Fibroblast of villous mesenchyme (primary cell): ENCODE results near the gene BMPR1A. TPM values are rescaled to one million over a fixed set of nuclear protein-coding genes. Genes with fewer than 3 reads are reported as not detected.

Experiments
- DNase-seq: peaks from one replicate; pipeline ENCODE4 v3.0.0-alpha.2; 2010; ENCODE audit warnings: low read depth
- H3K4me3 ChIP-seq: 2 replicates; pipeline ENCODE4 v1.5.1; 2011; ENCODE audit warnings: low read depth, mild to moderate bottlenecking, low read length
- total RNA-seq: library from RNA; depleted of rRNA; stranded (reverse); fragments of >200 nt; gene quantifications from 2 replicates; pipeline ENCODE4 v1.2.3, GENCODE V29; 2012
- TF ChIP-seq, protein P1 (sequence below): IDR thresholded peaks from 2 replicates; pipeline ENCODE4 v1.5.1; 2012; ENCODE audit warnings: low read depth, mild to moderate bottlenecking, low read length; ENCODE audit not compliant: insufficient read depth

Gene BMPR1A
- total RNA-seq, 1 donor: 70.8 TPM

DNA sequence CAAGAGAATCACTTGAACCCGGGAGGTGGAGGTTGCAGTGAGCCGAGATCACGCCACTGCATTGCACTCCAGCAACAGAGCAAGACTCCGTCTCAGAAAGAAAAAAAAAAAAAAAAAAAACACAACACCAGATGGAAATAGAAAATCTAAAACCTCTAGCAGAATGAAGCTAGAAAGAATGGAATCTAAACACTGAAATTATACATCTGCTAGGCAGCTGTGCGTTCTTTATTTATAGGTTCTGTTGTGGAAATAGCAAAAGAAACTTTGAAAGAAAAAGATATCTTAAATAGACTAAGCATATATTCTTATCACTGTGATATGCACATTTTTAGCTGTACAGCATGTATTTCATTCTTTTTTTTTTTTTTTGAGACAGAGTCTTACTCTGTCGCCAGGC lies 17.1 kb downstream of the BMPR1A start:
- TF ChIP-seq, protein P1, sequence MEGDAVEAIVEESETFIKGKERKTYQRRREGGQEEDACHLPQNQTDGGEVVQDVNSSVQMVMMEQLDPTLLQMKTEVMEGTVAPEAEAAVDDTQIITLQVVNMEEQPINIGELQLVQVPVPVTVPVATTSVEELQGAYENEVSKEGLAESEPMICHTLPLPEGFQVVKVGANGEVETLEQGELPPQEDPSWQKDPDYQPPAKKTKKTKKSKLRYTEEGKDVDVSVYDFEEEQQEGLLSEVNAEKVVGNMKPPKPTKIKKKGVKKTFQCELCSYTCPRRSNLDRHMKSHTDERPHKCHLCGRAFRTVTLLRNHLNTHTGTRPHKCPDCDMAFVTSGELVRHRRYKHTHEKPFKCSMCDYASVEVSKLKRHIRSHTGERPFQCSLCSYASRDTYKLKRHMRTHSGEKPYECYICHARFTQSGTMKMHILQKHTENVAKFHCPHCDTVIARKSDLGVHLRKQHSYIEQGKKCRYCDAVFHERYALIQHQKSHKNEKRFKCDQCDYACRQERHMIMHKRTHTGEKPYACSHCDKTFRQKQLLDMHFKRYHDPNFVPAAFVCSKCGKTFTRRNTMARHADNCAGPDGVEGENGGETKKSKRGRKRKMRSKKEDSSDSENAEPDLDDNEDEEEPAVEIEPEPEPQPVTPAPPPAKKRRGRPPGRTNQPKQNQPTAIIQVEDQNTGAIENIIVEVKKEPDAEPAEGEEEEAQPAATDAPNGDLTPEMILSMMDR: no peak
- H3K4me3 ChIP-seq: no peak overlapping the region
- peak; percentile 61 for DNase-seq

DNA sequence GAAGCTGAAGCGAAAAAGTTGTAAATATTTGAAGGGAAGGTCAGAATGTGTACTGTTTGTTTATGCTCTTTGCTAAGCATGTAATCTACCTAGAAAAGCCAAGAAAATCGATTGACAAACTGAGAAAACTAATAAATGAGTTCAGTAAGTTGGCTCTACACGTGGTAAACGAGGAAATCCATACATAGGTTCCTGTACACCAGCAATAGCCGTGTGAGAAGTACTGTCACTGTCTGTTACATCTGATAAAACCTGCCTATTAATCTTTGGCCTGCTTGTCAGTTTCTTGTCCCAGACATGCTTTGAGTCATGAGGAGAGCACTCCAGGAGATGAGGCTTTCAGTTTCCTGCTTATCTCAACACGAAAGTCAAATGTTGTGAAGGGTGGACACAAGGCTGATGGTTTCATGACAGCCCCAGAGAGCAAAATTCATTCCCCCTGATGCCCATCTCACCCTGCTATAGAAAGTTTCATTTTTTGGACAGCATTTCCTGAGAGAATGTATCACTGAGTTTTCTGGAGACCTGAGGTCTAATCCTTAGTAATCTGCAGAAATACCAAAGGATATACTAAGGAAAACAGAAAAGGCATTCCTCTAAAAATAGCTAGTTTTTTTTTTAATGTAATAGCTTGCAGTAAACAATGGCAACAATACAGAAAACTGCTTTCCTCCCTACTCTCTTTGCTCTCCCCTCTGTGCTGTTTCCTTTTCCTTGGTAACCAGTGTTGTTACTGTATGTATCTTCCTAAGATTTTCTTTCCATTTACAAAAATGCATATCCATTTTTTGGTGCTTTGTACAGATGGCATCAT lies 18.8 kb downstream of the BMPR1A start:
- TF ChIP-seq, protein P1: no peak
- DNase-seq: peak; percentile 63
- H3K4me3 ChIP-seq: no peak overlapping the region

DNA sequence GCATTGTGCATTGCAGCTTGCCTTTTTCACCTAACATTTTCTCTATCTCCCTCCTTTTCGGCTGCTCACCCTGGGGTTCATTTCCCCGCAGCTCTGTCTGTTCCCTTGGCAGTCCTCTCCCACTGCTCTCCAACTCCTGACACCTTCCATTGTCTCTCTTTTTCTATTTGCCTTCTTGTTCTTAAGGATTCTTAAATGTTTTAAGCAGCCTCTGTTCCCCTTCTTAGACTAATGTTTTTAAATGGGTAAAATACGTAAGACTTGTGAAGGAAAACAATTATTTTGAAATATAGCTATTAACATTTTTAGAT lies 19.4 kb downstream of the BMPR1A start:
- DNase-seq: no peak
- no peak overlapping the region for H3K4me3 ChIP-seq
- TF ChIP-seq, protein P1: no peak

- TF ChIP-seq, protein P1: no peak
- H3K4me3 ChIP-seq: no peak overlapping the region
- peak; percentile 73 for DNase-seq
Observed at GRCh38 chr10:86779220-86780017, 23.0 kb downstream of the BMPR1A start.

GRCh38 chr10:86782701-86783418 lies 26.4 kb downstream of the BMPR1A start:
- TF ChIP-seq, protein P1: no peak
- H3K4me3 ChIP-seq: no peak overlapping the region
- DNase-seq: peak; percentile 74

GRCh38 chr10:86785037-86785436 lies 28.6 kb downstream of the BMPR1A start:
- no peak overlapping the region for H3K4me3 ChIP-seq
- DNase-seq: peak; percentile 45
- TF ChIP-seq, protein P1: no peak
